Skeletal muscle satellite cell (primary cell): ENCODE data around the gene YBX2.

Experiments
- H3K27me3 ChIP-seq: 2 replicates; pipeline ENCODE4 v1.7.0; 2013; ENCODE audit warnings: low read length; ENCODE audit not compliant: control insufficient read depth, insufficient read depth
- H3K36me3 ChIP-seq: 2 replicates; pipeline ENCODE4 v1.7.0; 2013; ENCODE audit warnings: mild to moderate bottlenecking, control low read depth, low read length; ENCODE audit not compliant: insufficient read depth
- H3K4me1 ChIP-seq: 2 replicates; pipeline ENCODE4 v1.7.0; 2013; ENCODE audit warnings: low read length; ENCODE audit not compliant: control insufficient read depth, insufficient read depth
- H3K4me2 ChIP-seq: 2 replicates; pipeline ENCODE4 v1.7.0; 2013; ENCODE audit warnings: mild to moderate bottlenecking, low read length
- H3K4me3 ChIP-seq: 2 replicates; pipeline ENCODE4 v1.7.0; 2013; ENCODE audit warnings: low read length
- H3K9ac ChIP-seq: 2 replicates; pipeline ENCODE4 v1.7.0; 2013; ENCODE audit warnings: mild to moderate bottlenecking, low read depth, low read length, moderate library complexity
- H3K9me3 ChIP-seq: replicated peaks from 2 replicates; pipeline ENCODE4 v1.7.0; 2013; ENCODE audit warnings: mild to moderate bottlenecking, control low read depth, low read length

Gene YBX2

DNA sequence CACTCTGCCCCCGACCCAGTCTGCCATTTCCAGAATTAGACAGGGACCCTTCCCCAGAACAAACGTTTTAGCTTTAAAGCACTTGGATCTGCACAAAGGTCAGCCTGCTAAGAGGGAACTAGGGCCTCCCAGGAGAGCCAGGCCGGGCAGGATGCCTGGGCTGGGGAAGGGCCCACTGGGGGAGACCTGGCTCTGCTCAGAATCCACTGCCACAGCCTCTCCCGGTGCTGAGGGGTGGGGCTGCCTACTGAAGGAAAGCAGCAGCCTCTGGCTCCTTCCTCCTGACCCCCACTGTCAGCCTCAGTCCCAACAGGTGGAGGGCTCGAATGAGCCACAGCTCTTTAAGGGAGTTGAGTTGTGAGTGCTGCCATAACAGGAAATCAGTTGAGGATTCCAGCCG, 1.7 kb downstream of the YBX2 start:
- H3K4me1 ChIP-seq = peaks cover 10% of the 10 kb centered on the region
- H3K9ac ChIP-seq = no peak overlapping the region
- H3K4me2 ChIP-seq = no peak overlapping the region
- H3K4me3 ChIP-seq = no peak overlapping the region
- H3K36me3 ChIP-seq = no peaks in the 10 kb centered on the region
- no peaks in the 10 kb centered on the region for H3K9me3 ChIP-seq
- peaks cover 53% of the 10 kb centered on the region for H3K27me3 ChIP-seq

DNA sequence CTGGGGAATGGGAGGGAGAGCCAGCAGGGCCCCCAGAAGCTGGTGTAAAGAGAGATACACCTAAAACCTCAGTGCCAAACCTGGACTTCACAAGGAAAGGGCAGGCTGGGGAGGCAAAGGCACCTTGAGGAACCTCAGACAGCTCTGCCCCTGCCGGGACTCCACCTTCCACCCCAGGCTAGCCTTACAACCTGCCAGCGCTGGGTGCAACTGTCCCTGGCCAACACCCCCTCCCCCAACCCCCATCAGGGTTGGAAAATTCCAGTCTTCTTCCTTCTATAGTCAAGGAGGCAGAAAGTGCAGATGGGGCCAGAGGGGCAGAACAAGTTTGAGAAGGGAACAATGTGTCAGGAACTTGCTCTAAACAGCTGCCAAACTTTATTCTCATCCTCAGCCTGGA, 2.2 kb downstream of the YBX2 start:
- H3K4me3 ChIP-seq = no peak overlapping the region
- H3K9ac ChIP-seq = no peak overlapping the region
- H3K27me3 ChIP-seq = peaks cover 59% of the 10 kb centered on the region
- no peak overlapping the region for H3K4me2 ChIP-seq
- no peaks in the 10 kb centered on the region for H3K9me3 ChIP-seq
- H3K36me3 ChIP-seq = no peaks in the 10 kb centered on the region
- peaks cover 10% of the 10 kb centered on the region for H3K4me1 ChIP-seq

DNA sequence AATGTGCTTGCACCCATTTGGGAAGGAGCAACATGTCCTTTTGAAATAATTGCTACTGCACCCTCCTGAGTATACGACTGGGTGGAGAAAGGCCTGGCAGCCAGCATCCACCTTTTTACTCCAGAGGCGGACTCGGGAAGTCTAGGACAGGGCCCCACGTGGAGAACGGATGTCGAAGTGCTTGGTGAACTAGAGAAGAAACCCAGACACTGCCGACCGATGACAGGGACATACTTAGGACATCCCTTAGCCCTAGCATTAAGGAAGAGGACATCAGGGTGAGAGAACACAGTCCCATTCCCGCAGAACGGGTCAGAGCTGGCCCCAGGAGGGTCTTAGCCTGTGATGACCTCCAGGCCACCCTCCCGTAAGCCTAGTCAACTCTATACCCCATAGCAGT, 3.8 kb downstream of the YBX2 start:
- no peak overlapping the region for H3K4me3 ChIP-seq
- no peak overlapping the region for H3K4me2 ChIP-seq
- peaks cover 3% of the 10 kb centered on the region for H3K4me1 ChIP-seq
- H3K9ac ChIP-seq = no peak overlapping the region
- no peaks in the 10 kb centered on the region for H3K36me3 ChIP-seq
- peaks cover 67% of the 10 kb centered on the region for H3K27me3 ChIP-seq
- no peaks in the 10 kb centered on the region for H3K9me3 ChIP-seq

DNA sequence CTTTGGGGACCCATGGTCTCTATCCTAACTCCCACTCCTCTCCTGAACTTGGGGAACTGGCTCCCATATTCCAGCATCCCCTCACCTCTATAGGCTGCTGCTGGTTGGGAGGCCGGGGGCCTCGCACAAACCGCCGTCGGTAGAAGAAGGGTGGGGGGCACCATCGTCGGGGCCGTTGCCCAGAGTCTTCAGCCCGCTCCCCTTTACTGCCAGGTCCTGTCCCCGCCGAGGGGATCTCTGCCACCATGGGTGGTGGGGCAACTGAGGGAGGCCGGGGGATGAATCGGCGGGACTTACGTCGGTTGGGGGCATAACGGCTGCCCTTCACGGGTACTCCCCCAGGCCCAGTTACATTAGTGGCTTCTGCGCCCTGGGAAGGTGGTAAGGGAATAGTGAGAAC, 4.3 kb downstream of the YBX2 start:
- H3K4me3 ChIP-seq = no peak overlapping the region
- H3K9ac ChIP-seq = no peak overlapping the region
- H3K9me3 ChIP-seq = no peaks in the 10 kb centered on the region
- H3K36me3 ChIP-seq = no peaks in the 10 kb centered on the region
- H3K4me2 ChIP-seq = no peak overlapping the region
- H3K27me3 ChIP-seq = peaks cover 73% of the 10 kb centered on the region
- H3K4me1 ChIP-seq = peaks cover 3% of the 10 kb centered on the region

DNA sequence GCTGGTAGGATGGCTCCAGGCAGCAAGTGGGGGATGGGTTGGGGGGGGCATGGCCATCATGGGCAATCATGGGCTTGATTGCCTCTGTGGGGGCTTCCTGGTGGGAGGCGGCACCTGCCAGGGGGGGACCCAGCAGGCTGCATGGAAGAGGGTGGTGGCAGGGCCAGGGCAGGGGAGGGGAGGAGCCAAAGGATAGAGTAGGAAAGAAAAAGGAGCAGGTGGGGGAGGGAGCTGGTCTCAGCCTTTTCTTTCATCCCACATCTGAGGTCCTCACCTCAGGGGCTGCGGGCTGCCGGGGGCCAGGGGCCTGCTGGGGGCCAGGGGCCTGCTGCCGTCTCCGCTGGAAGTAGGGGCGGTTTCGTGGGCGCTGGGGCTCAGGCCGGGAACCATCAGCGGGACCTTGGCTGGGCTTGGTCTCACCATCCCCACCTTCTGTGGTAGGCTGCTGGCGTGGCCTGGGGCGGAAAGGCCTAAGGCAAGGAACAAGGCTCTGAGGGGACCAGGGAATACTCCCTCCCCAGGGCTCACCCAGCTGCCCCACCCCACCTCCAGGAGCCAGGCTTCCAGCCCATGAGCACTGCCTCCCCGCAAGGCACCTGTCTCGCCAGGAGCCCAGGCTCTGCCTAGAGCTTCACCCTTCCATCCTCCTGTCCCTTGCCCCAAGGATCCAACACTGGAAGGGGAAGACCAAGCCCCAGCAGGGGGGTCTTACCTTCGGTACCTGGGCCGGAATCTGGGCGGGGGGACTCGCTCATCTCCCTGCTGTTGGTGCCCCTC, 5.0 kb downstream of the YBX2 start:
- H3K27me3 ChIP-seq = peaks cover 75% of the 10 kb centered on the region
- no peaks in the 10 kb centered on the region for H3K9me3 ChIP-seq
- H3K4me3 ChIP-seq = no peak overlapping the region

DNA sequence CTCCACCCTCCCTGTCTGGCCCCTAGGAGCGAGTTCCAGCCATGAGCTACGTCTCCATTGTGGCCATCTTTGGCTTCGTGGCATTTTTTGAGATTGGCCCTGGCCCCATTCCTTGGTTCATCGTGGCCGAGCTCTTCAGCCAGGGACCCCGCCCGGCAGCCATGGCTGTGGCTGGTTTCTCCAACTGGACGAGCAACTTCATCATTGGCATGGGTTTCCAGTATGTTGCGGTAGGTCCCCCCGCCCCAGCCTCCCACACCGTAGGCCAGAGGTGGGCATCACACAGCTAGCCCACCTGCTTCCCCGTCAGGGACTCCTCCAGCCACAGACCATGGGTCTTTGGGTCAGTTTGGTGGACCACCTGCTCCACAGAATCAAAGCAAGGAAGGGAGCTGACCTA, 8.8 kb downstream of the YBX2 start:
- Histone ChIP-seq H3K4me2 (no peak overlapping the region), H3K4me3 (no peak overlapping the region), H3K9ac (no peak overlapping the region), H3K4me1 (peaks cover 16% of the 10 kb centered on the region), H3K27me3 (peaks cover 70% of the 10 kb centered on the region), H3K36me3 (no peaks in the 10 kb centered on the region), H3K9me3 (no peaks in the 10 kb centered on the region)

More for the DNA sequence above, 5.0 kb downstream of the YBX2 start:
- H3K4me2 ChIP-seq = no peak overlapping the region
- no peaks in the 10 kb centered on the region for H3K4me1 ChIP-seq
- H3K9ac ChIP-seq = no peak overlapping the region
- no peaks in the 10 kb centered on the region for H3K36me3 ChIP-seq

DNA sequence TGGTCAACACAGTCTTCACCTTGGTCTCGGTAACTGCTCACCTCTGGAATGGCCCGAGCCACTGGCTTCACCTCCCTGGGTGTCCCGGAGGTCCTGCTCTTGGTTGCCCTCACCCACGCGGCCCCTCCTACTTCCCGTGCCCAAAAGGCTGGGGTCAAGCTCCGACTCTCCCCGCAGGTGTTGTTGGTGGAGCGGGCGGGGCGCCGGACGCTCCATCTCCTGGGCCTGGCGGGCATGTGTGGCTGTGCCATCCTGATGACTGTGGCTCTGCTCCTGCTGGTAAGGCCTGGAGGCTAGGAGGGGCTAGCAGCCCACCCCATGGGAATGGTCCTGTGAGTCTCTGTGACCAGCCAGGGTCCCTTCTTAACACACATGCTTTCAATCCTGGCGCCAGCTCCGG, 9.5 kb downstream of the YBX2 start:
- H3K4me3 ChIP-seq = no peak overlapping the region
- H3K9me3 ChIP-seq = no peaks in the 10 kb centered on the region
- H3K4me2 ChIP-seq = no peak overlapping the region
- H3K9ac ChIP-seq = no peak overlapping the region
- H3K4me1 ChIP-seq = peaks cover 17% of the 10 kb centered on the region
- no peaks in the 10 kb centered on the region for H3K36me3 ChIP-seq
- H3K27me3 ChIP-seq = peaks cover 66% of the 10 kb centered on the region

DNA sequence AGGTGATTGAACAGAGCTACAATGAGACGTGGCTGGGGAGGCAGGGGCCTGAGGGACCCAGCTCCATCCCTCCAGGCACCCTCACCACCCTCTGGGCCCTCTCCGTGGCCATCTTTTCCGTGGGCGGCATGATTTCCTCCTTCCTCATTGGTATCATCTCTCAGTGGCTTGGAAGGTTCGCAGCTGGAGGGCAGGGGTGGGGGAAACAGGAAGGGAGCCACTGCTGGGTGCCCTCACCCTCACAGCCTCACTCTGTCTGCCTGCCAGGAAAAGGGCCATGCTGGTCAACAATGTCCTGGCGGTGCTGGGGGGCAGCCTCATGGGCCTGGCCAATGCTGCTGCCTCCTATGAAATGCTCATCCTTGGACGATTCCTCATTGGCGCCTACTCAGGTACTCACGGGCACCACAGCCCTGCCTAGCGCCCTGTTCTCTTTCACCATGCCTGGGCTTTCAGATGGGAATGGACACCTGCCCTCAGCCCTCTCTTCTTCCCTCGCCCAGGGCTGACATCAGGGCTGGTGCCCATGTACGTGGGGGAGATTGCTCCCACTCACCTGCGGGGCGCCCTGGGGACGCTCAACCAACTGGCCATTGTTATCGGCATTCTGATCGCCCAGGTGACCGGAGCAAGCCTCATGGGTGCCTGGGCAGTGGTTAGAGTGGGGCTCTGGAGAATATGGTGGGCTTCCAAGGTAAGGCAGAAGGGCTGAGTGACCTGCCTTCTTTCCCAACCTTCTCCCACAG, 10.8 kb downstream of the YBX2 start:
- peaks cover 58% of the 10 kb centered on the region for H3K27me3 ChIP-seq
- peaks cover 17% of the 10 kb centered on the region for H3K4me1 ChIP-seq
- no peaks in the 10 kb centered on the region for H3K9me3 ChIP-seq
- no peaks in the 10 kb centered on the region for H3K36me3 ChIP-seq
- H3K4me2 ChIP-seq = no peak overlapping the region
- no peak overlapping the region for H3K4me3 ChIP-seq
- no peak overlapping the region for H3K9ac ChIP-seq

DNA sequence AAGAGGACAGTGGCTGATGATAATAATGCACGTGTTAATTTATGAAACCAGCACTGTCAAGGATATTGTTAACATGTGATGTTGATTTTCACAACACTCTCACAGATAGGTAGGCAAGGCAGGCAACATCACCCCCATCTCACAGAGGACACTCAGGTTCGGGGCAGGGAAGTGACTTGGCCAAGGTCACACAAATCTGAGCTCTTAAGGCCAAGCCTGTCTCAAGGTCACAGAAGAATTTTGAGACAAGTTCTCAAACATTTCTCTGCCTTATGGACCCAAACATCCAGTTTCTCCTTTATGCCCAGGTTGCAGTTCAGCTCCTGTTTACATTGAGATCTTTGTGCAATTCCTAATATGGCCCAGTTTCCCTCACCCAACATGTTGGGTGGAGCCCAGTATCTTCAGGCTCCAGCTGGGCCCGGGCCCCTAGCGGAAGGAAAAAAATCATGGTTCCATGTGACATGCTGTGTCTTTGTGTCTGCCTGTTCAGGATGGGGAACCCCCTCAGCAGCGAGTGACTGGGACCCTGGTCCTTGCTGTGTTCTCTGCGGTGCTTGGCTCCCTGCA, 11.6 kb downstream of the YBX2 start:
- Histone ChIP-seq H3K4me1 (peaks cover 17% of the 10 kb centered on the region), H3K9ac (no peak overlapping the region), H3K27me3 (peaks cover 50% of the 10 kb centered on the region), H3K9me3 (no peaks in the 10 kb centered on the region), H3K4me3 (no peak overlapping the region), H3K36me3 (no peaks in the 10 kb centered on the region), H3K4me2 (no peak overlapping the region)

DNA sequence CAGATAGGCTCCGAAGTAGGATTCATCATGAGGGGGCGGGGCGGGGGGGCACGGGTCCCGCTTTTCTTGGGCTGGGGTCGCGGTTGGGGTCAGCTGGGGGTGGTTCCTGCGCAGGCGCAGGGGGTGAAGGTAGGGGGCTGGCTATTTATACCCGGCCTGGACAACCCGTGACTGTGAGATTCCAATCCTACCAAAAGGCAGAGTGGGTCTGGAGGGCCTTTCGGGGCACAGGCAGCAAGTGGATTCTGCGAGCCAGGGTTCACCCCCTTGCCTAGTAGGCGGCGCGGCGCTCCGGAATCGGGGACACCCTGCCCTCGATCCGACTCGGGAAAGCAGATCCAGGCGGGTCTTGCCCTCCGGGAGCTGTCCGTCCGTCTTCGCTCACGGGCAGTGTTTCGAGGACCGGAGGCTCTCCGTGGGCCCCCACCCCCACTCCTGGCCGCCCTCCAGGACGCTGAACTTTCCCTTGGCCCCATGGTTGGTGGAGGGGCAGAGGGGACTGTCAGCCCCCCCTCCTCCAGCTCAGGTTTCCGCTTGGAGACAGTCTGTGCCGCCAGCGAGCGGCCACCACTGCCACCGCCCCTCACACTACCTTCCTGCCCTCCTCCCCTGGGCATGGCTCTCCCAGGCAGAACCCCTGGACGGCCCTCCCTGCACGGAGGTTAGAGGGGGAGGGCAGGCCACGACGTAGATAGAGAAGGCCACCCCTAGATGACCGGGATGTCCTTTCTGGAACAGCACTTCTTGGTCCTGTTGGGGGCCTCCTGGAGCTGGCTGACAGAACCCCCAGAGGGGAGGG, 12.3 kb downstream of the YBX2 start:
- peak overlapping the region; percentile 90 for H3K4me2 ChIP-seq
- H3K4me1 ChIP-seq = peaks cover 17% of the 10 kb centered on the region
- H3K9ac ChIP-seq = no peak overlapping the region
- no peaks in the 10 kb centered on the region for H3K9me3 ChIP-seq
- H3K36me3 ChIP-seq = no peaks in the 10 kb centered on the region
- peaks cover 43% of the 10 kb centered on the region for H3K27me3 ChIP-seq
- peak overlapping the region; percentile 60 for H3K4me3 ChIP-seq
